ENCODE data around the gene AFAP1L1.

GRCh38 chr5:149310488-149310887 is 38.8 kb downstream of the AFAP1L1 start:
- no peak for TF ChIP-seq CTCF (IDR thresholded peaks at IDR 0.05; ENCODE audit: poor library complexity)
- TF ChIP-seq EZH2phosphoT487 (IDR thresholded peaks at IDR 0.05; ENCODE audit: low read depth, severe bottlenecking, unreplicated experiment) = no peak
